HEK293 (cell line): ENCODE data around the gene EFCAB14.

ENCODE experiments used
- CTCF ChIA-PET: fragments of 350-600 bp; formaldehyde crosslinking; extraction: SDS; loops from one replicate; lab custom pipeline; 2021; ENCODE audit warnings: antibody characterized with exemption; lab: Yijun Ruan, JAX
- POLR2A ChIA-PET: fragments of 300-600 bp; formaldehyde crosslinking; extraction: SDS; loops from one replicate; lab custom pipeline; 2020; ENCODE audit warnings: antibody characterized with exemption, inconsistent platforms; lab: Yijun Ruan, JAX
- H3K27ac ChIP-seq: fragments of 200-500 bp; sonication (Bioruptor generic); 2 replicates; pipeline ENCODE4 v1.5.1; 2014; ENCODE audit warnings: low read depth, low read length, control low read depth, inconsistent platforms; ENCODE audit errors: extremely low read depth
- H3K36me3 ChIP-seq, 2 experiments: fragments of 200-500 bp in 1 of 2; sonication (Bioruptor generic) in 1 of 2; 1 replicate in 1 of 2; 2 replicates in 1 of 2; pipeline ENCODE4 v1.5.1; 2014 to 2017; ENCODE audit warnings: inconsistent platforms in 2 of 2, low read length in 2 of 2; ENCODE audit not compliant: control insufficient read depth in 2 of 2, insufficient read depth in 1 of 2
- H3K4me1 ChIP-seq: fragments of 200-500 bp; sonication (Bioruptor generic); 2 replicates; pipeline ENCODE4 v1.5.1; 2014; ENCODE audit warnings: mild to moderate bottlenecking, low read length, inconsistent platforms; ENCODE audit not compliant: control insufficient read depth, insufficient read depth
- H3K4me3 ChIP-seq: 2 replicates; pipeline ENCODE4 v1.5.1; 2011; ENCODE audit warnings: low read depth, mild to moderate bottlenecking, control low read depth, low read length, moderate library complexity
- H3K9me3 ChIP-seq: fragments of 200-500 bp; sonication (Bioruptor generic); 2 replicates; pipeline ENCODE4 v1.5.1; 2014; ENCODE audit warnings: low read depth, low read length, inconsistent platforms; ENCODE audit not compliant: control insufficient read depth, insufficient read depth
- GFI1B ChIP-seq: fragments of 450-650 bp; formaldehyde crosslinking; IDR thresholded peaks from 2 replicates; pipeline ENCODE4 v1.5.1; 2016; ENCODE audit warnings: missing biosample characterization, missing genetic modification characterization
- KLF7 ChIP-seq: fragments of 450-650 bp; formaldehyde crosslinking; IDR thresholded peaks from 2 replicates; pipeline ENCODE4 v1.5.1; 2016; ENCODE audit warnings: missing biosample characterization, missing genetic modification characterization, borderline replicate concordance
- ZEB2 ChIP-seq: fragments of 450-650 bp; formaldehyde crosslinking; IDR thresholded peaks from 2 replicates; pipeline ENCODE4 v1.5.1; 2016; ENCODE audit warnings: missing biosample characterization, missing genetic modification characterization
- ZNF138 ChIP-seq: fragments of 450-650 bp; formaldehyde crosslinking; IDR thresholded peaks from 2 replicates; pipeline ENCODE4 v1.5.1; 2016; ENCODE audit warnings: missing biosample characterization, missing genetic modification characterization, borderline replicate concordance
- ZNF184 ChIP-seq: fragments of 450-650 bp; IDR thresholded peaks from 2 replicates; pipeline ENCODE4 v1.5.1; 2018; ENCODE audit warnings: missing biosample characterization, mild to moderate bottlenecking, missing genetic modification characterization
- ZNF211 ChIP-seq: fragments of 450-650 bp; formaldehyde crosslinking; IDR thresholded peaks from 2 replicates; pipeline ENCODE4 v1.5.1; 2016; ENCODE audit warnings: low read depth, missing biosample characterization, missing genetic modification characterization
- ZNF221 ChIP-seq: fragments of 450-650 bp; formaldehyde crosslinking; IDR thresholded peaks from 2 replicates; pipeline ENCODE4 v1.5.1; 2017; ENCODE audit warnings: missing biosample characterization, missing genetic modification characterization, borderline replicate concordance
- ZNF223 ChIP-seq: fragments of 450-650 bp; formaldehyde crosslinking; IDR thresholded peaks from 2 replicates; pipeline ENCODE4 v1.5.1; 2016; ENCODE audit warnings: missing biosample characterization, missing genetic modification characterization
- ZNF239 ChIP-seq: fragments of 450-650 bp; formaldehyde crosslinking; IDR thresholded peaks from 2 replicates; pipeline ENCODE4 v1.5.1; 2016; ENCODE audit warnings: missing biosample characterization, missing genetic modification characterization
- ZNF24 ChIP-seq: fragments of 450-650 bp; formaldehyde crosslinking; IDR thresholded peaks from 2 replicates; pipeline ENCODE4 v1.5.1; 2016; ENCODE audit warnings: missing biosample characterization, missing genetic modification characterization
- ZNF248 ChIP-seq: fragments of 450-650 bp; formaldehyde crosslinking; IDR thresholded peaks from 2 replicates; pipeline ENCODE4 v1.5.1; 2017; ENCODE audit warnings: missing biosample characterization, missing genetic modification characterization
- ZNF324 ChIP-seq: fragments of 450-650 bp; formaldehyde crosslinking; IDR thresholded peaks from 2 replicates; pipeline ENCODE4 v1.5.1; 2016; ENCODE audit warnings: missing biosample characterization, missing genetic modification characterization
- ZNF514 ChIP-seq: fragments of 450-650 bp; formaldehyde crosslinking; IDR thresholded peaks from 2 replicates; pipeline ENCODE4 v1.5.1; 2016; ENCODE audit warnings: missing biosample characterization, missing genetic modification characterization
- ZNF530 ChIP-seq: fragments of 450-650 bp; formaldehyde crosslinking; IDR thresholded peaks from 2 replicates; pipeline ENCODE4 v1.5.1; 2016; ENCODE audit warnings: low read depth, missing biosample characterization, missing genetic modification characterization
- ZNF600 ChIP-seq: fragments of 450-650 bp; formaldehyde crosslinking; IDR thresholded peaks from 2 replicates; pipeline ENCODE4 v1.5.1; 2016; ENCODE audit warnings: missing biosample characterization, missing genetic modification characterization
- ZNF660 ChIP-seq: fragments of 450-650 bp; IDR thresholded peaks from 2 replicates; pipeline ENCODE4 v1.5.1; 2018; ENCODE audit warnings: missing biosample characterization, mild to moderate bottlenecking, missing genetic modification characterization
- ZNF792 ChIP-seq: fragments of 450-650 bp; formaldehyde crosslinking; IDR thresholded peaks from 2 replicates; pipeline ENCODE4 v1.5.1; 2016; ENCODE audit warnings: missing biosample characterization, missing genetic modification characterization
- ZSCAN16 ChIP-seq: fragments of 450-650 bp; formaldehyde crosslinking; IDR thresholded peaks from 2 replicates; pipeline ENCODE4 v1.5.1; 2016; ENCODE audit warnings: missing biosample characterization, missing genetic modification characterization
- TF ChIP-seq, protein P1 (sequence below): fragments of 450-650 bp; formaldehyde crosslinking; IDR thresholded peaks from 2 replicates; pipeline ENCODE4 v1.5.1; 2016; ENCODE audit warnings: missing biosample characterization, missing genetic modification characterization
- TF ChIP-seq, protein P2 (sequence below): fragments of 450-650 bp; formaldehyde crosslinking; IDR thresholded peaks from 2 replicates; pipeline ENCODE4 v1.5.1; 2016; ENCODE audit warnings: missing biosample characterization, missing genetic modification characterization
- TF ChIP-seq, protein P3 (sequence below): fragments of 450-650 bp; formaldehyde crosslinking; IDR thresholded peaks from 2 replicates; pipeline ENCODE4 v1.5.1; 2016; ENCODE audit warnings: missing biosample characterization, missing genetic modification characterization, borderline replicate concordance

Gene EFCAB14

DNA sequence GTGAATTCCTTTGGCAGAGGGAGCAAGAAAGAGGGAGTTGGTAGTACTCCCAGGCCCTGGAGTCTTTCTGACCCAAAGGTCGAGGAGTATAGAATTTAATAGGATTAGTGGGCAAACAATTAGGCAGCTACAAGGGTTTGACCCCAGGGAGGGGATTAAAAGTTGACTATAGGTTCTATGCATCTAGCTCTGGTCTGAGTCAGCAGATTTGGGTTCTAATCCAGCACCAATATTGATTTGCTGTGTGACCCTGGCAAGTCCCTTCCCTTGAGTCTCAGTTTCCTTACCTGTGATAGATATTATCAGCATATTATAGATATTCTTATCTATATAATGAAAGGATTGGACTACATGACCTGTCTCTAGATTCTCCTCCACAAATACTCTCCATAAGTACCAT lies 35.1 kb upstream of the EFCAB14 start:
- CTCF ChIA-PET: no interaction called here
- Histone ChIP-seq H3K4me3 (no peak overlapping the region), H3K27ac (no peak overlapping the region), H3K9me3 (no peaks in the 10 kb centered on the region), H3K4me1 (no peaks in the 10 kb centered on the region), H3K36me3 (no peaks in the 10 kb centered on the region)
- TF ChIP-seq ZNF660: no peak
- no peak for TF ChIP-seq ZEB2 (tag by site-specific recombination)
- TF ChIP-seq, protein P1, sequence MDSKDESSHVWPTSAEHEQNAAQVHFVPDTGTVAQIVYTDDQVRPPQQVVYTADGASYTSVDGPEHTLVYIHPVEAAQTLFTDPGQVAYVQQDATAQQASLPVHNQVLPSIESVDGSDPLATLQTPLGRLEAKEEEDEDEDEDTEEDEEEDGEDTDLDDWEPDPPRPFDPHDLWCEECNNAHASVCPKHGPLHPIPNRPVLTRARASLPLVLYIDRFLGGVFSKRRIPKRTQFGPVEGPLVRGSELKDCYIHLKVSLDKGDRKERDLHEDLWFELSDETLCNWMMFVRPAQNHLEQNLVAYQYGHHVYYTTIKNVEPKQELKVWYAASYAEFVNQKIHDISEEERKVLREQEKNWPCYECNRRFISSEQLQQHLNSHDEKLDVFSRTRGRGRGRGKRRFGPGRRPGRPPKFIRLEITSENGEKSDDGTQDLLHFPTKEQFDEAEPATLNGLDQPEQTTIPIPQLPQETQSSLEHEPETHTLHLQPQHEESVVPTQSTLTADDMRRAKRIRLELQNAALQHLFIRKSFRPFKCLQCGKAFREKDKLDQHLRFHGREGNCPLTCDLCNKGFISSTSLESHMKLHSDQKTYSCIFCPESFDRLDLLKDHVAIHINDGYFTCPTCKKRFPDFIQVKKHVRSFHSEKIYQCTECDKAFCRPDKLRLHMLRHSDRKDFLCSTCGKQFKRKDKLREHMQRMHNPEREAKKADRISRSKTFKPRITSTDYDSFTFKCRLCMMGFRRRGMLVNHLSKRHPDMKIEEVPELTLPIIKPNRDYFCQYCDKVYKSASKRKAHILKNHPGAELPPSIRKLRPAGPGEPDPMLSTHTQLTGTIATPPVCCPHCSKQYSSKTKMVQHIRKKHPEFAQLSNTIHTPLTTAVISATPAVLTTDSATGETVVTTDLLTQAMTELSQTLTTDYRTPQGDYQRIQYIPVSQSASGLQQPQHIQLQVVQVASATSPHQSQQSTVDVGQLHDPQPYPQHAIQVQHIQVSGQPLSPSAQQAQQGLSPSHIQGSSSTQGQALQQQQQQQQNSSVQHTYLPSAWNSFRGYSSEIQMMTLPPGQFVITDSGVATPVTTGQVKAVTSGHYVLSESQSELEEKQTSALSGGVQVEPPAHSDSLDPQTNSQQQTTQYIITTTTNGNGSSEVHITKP (tag by site-specific recombination): no peak
- TF ChIP-seq ZNF514 (tag by site-specific recombination): no peak
- POLR2A ChIA-PET: no interaction called here

DNA sequence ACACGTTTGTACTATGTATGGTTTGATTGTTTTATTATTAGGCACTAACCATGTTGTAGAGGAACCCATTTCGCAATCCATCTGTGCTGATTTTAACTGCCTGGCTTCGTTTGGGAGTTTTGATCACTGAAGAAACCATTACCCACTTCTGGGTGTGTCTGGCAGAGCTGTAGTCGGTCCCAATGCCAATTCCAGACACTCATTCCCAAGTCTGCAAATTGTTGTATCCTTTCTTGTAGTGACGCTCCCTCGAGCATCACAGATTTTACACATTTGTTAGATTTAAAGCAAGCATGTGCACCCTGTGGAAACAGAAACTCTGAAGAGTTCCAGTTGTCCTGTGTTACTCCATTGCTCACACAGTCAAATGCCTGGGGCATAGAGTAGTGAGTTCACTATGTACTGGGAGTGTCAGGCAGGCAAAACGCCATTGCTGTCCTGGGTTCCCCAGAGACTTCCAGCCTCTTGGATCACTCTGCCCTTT lies 31.0 kb upstream of the EFCAB14 start:
- Histone ChIP-seq H3K36me3 (no peaks in the 10 kb centered on the region), H3K4me3 (no peak overlapping the region), H3K9me3 (no peaks in the 10 kb centered on the region), H3K4me1 (no peaks in the 10 kb centered on the region), H3K27ac (no peak overlapping the region)
- POLR2A ChIA-PET: no interaction called here
- CTCF ChIA-PET: no interaction called here
- TF ChIP-seq, protein P2, sequence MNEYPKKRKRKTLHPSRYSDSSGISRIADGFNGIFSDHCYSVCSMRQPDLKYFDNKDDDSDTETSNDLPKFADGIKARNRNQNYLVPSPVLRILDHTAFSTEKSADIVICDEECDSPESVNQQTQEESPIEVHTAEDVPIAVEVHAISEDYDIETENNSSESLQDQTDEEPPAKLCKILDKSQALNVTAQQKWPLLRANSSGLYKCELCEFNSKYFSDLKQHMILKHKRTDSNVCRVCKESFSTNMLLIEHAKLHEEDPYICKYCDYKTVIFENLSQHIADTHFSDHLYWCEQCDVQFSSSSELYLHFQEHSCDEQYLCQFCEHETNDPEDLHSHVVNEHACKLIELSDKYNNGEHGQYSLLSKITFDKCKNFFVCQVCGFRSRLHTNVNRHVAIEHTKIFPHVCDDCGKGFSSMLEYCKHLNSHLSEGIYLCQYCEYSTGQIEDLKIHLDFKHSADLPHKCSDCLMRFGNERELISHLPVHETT (tag by site-specific recombination): no peak
- TF ChIP-seq ZNF792 (no peak), ZNF239 (tag by site-specific recombination) (no peak), ZNF600 (no peak), ZNF211 (no peak), GFI1B (no peak), ZNF223 (tag by site-specific recombination) (no peak), ZNF221 (tag by site-specific recombination) (no peak), KLF7 (tag by site-specific recombination) (no peak), ZNF530 (tag by site-specific recombination) (no peak), ZNF24 (tag by site-specific recombination) (no peak), ZNF324 (tag by site-specific recombination) (no peak), ZNF248 (tag by site-specific recombination) (no peak), ZNF138 (tag by site-specific recombination) (no peak), ZSCAN16 (tag by site-specific recombination) (no peak), ZNF184 (tag by site-specific recombination) (no peak)
- TF ChIP-seq, protein P3, sequence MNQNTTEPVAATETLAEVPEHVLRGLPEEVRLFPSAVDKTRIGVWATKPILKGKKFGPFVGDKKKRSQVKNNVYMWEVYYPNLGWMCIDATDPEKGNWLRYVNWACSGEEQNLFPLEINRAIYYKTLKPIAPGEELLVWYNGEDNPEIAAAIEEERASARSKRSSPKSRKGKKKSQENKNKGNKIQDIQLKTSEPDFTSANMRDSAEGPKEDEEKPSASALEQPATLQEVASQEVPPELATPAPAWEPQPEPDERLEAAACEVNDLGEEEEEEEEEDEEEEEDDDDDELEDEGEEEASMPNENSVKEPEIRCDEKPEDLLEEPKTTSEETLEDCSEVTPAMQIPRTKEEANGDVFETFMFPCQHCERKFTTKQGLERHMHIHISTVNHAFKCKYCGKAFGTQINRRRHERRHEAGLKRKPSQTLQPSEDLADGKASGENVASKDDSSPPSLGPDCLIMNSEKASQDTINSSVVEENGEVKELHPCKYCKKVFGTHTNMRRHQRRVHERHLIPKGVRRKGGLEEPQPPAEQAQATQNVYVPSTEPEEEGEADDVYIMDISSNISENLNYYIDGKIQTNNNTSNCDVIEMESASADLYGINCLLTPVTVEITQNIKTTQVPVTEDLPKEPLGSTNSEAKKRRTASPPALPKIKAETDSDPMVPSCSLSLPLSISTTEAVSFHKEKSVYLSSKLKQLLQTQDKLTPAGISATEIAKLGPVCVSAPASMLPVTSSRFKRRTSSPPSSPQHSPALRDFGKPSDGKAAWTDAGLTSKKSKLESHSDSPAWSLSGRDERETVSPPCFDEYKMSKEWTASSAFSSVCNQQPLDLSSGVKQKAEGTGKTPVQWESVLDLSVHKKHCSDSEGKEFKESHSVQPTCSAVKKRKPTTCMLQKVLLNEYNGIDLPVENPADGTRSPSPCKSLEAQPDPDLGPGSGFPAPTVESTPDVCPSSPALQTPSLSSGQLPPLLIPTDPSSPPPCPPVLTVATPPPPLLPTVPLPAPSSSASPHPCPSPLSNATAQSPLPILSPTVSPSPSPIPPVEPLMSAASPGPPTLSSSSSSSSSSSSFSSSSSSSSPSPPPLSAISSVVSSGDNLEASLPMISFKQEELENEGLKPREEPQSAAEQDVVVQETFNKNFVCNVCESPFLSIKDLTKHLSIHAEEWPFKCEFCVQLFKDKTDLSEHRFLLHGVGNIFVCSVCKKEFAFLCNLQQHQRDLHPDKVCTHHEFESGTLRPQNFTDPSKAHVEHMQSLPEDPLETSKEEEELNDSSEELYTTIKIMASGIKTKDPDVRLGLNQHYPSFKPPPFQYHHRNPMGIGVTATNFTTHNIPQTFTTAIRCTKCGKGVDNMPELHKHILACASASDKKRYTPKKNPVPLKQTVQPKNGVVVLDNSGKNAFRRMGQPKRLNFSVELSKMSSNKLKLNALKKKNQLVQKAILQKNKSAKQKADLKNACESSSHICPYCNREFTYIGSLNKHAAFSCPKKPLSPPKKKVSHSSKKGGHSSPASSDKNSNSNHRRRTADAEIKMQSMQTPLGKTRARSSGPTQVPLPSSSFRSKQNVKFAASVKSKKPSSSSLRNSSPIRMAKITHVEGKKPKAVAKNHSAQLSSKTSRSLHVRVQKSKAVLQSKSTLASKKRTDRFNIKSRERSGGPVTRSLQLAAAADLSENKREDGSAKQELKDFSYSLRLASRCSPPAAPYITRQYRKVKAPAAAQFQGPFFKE: no peak
